Colonic mucosa (tissue), 4 donors: Measurements from ENCODE around the gene CD163L1. TPM values are rescaled to one million over a fixed set of nuclear protein-coding genes. Genes with fewer than 3 reads are reported as not detected.

Experiments used
- DNase-seq: peaks from one replicate; pipeline ENCODE4 v3.0.0-alpha.2; 2020
- H3K27ac ChIP-seq: fragments of 200-600 bp; one replicate; pipeline ENCODE4 v1.8.0; 2021
- H3K27me3 ChIP-seq: fragments of 200-600 bp; one replicate; pipeline ENCODE4 v1.8.0; 2021
- H3K36me3 ChIP-seq: fragments of 200-600 bp; one replicate; pipeline ENCODE4 v1.8.0; 2021
- H3K4me1 ChIP-seq: fragments of 200-600 bp; one replicate; pipeline ENCODE4 v1.8.0; 2021; ENCODE audit warnings: mild to moderate bottlenecking
- H3K4me3 ChIP-seq: fragments of 200-600 bp; one replicate; pipeline ENCODE4 v1.8.0; 2021
- H3K9ac ChIP-seq, 2 donors: one replicate each; pipeline ENCODE4 v1.7.0; 2013; ENCODE audit warnings: control low read depth in 2 of 2, low read depth in 2 of 2, low read length in 2 of 2
- H3K9me3 ChIP-seq: fragments of 200-600 bp; one replicate; pipeline ENCODE4 v1.8.0; 2021
- intact Hi-C: fragments of 100-400 bp; cut with DNase I; formaldehyde crosslinking; loops from one replicate; pipeline ENCODE4 v1.14.1; 2022
- total RNA-seq, 2 donors: library from RNA; stranded (reverse); fragmentation: NEBNext Ultra II Directional in 1 of 2; extraction: Animal tissue kit (Norgen Biotek cat#: 25700) in 1 of 2; gene quantifications; one replicate each; pipeline ENCODE4 v1.2.1, GENCODE V29; 2021
- TF ChIP-seq, protein P1 (sequence below): fragments of 200-600 bp; IDR thresholded peaks from one replicate; pipeline ENCODE4 v1.8.0; 2022; ENCODE audit warnings: antibody characterized with exemption, mild to moderate bottlenecking
- donor health status: healthy.
- donor health status: DM: no; HTN: no; CAD: no.
- donor health status: DM: no; HTN: no; CAD: no.

Gene CD163L1
- total RNA-seq, 2 donors from 2014 or later, result 4.2 to 7.6 TPM

DNA sequence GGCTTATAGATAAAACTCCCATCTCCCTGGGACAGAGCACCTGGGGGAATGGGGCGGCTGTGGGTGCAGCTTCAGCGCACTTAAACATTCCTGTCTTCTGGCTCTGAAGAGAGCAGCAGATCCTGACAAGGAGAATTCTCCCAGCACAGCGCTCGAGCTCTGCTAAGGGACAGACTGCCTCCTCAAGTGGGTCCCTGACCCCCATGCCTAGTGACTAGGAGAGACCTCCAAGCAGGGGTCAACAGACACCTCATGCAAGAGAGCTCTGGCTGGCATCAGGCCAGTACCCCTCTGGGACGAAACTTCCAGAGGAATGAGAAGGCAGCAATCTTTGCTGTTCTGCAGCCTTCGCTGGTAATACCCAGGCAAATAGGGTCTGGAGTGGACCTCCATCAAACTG, 28.1 kb upstream of the CD163L1 start:
- DNase-seq, result no peak
- Histone ChIP-seq H3K9ac (no peak overlapping the region), H3K4me1 (no peaks in the 10 kb centered on the region), H3K27ac (no peak overlapping the region), H3K27me3 (no peaks in the 10 kb centered on the region), H3K4me3 (no peak overlapping the region), H3K9me3 (no peaks in the 10 kb centered on the region), H3K36me3 (no peaks in the 10 kb centered on the region)
- TF ChIP-seq, protein P1, sequence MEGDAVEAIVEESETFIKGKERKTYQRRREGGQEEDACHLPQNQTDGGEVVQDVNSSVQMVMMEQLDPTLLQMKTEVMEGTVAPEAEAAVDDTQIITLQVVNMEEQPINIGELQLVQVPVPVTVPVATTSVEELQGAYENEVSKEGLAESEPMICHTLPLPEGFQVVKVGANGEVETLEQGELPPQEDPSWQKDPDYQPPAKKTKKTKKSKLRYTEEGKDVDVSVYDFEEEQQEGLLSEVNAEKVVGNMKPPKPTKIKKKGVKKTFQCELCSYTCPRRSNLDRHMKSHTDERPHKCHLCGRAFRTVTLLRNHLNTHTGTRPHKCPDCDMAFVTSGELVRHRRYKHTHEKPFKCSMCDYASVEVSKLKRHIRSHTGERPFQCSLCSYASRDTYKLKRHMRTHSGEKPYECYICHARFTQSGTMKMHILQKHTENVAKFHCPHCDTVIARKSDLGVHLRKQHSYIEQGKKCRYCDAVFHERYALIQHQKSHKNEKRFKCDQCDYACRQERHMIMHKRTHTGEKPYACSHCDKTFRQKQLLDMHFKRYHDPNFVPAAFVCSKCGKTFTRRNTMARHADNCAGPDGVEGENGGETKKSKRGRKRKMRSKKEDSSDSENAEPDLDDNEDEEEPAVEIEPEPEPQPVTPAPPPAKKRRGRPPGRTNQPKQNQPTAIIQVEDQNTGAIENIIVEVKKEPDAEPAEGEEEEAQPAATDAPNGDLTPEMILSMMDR, result no peak
- intact Hi-C loops, result no loop called here

DNA sequence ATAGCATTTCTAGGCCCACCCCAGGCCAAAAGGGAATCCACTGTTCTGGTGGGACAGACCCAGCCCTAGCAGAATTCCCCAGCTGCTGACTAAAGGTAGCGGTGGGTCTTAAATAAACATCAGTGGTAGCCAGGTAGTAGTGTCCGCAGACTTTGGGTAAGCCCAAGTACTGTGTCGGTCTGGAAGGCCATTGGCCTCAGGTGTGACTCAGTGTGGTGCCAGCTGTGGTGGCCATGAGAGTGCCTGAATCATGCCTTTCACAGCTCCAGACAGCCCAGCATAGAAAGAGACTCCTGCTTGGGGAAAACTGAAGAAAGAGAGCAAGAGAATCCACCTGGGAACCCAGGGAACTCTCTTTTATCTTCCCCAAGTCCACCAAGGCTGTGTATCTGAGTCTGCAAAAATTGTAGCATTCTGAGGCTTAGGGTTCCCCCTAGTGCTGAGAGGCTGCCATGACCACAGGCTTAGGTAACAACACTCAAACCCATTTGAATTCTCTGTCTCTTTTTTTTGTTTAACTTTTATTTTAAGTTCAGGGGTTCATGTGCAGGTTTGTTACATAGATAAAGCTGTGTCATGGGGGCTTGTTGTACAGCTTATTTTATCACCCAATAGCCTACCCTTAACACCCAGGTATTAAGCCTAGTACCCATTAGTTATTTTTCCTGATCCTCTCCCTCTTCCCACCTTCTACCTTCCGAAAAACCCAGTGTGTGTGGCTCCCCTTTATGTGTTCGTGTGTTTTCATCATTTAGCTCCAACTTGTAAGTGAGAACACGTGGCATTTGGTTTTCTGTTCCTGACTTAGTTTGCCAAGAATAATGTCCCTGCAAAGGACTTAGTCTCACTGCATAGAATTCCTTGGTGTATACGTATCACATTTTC, 16.7 kb upstream of the CD163L1 start:
- Histone ChIP-seq H3K27ac (no peak overlapping the region), H3K4me3 (no peak overlapping the region), H3K9ac (no peak overlapping the region), H3K4me1 (no peaks in the 10 kb centered on the region), H3K27me3 (no peaks in the 10 kb centered on the region), H3K36me3 (no peaks in the 10 kb centered on the region), H3K9me3 (no peaks in the 10 kb centered on the region)
- peak; percentile 54 for DNase-seq
- TF ChIP-seq, protein P1, result peak; percentile 84
- intact Hi-C loops, result no loop called here

DNA sequence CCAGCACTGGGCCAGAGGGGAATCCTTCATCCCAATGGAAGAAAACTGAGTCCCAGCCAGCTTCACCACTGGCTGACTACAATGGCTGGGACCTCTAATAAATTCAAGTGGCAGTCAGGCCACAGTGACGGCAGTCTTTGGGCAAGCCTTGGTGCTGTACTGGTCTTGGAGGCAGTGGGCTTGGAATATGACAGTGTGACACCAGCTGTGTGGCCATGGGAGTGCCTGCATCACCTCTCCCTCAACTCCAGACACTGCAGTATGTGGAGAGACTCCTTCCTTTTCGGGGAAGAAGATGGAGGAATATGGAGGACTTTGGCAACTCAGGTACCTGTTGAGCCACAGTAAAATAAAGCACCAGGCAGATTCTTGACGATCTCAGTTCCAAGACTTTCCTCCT, 16.0 kb upstream of the CD163L1 start:
- Histone ChIP-seq H3K9me3 (no peaks in the 10 kb centered on the region), H3K4me1 (no peaks in the 10 kb centered on the region), H3K27ac (no peak overlapping the region), H3K36me3 (no peaks in the 10 kb centered on the region), H3K9ac (no peak overlapping the region), H3K4me3 (no peak overlapping the region), H3K27me3 (no peaks in the 10 kb centered on the region)
- intact Hi-C loops, result loop anchor here (5.0 kb wide), 2 partner anchors 83 to 238 kb away; no protein-coding TSS in a partner anchor
- DNase-seq, result no peak
- TF ChIP-seq, protein P1, result no peak

DNA sequence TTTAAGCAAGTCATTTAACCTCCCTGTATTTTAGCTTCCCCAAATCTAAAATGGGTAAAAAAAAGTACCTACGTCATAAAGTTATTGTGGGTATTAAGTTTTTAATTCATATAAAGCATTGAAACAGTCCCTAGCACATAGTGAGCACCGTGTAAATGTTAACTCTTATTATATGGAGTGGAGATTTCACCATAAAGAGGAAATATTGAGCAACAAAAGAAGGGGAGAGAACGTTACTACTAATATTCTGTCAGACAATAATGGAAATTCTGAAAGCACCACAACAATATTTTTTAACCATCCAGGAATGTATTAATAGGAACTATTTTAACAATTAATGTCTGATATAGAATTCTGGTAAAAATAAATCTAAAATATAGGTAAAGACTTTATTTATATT, 7.8 kb upstream of the CD163L1 start:
- no peak overlapping the region for H3K27ac ChIP-seq
- intact Hi-C loops, result no loop called here
- no peaks in the 10 kb centered on the region for H3K9me3 ChIP-seq
- no peaks in the 10 kb centered on the region for H3K4me1 ChIP-seq
- no peaks in the 10 kb centered on the region for H3K27me3 ChIP-seq
- no peak for DNase-seq
- H3K4me3 ChIP-seq, result no peak overlapping the region
- TF ChIP-seq, protein P1, result no peak
- H3K9ac ChIP-seq, result no peak overlapping the region
- H3K36me3 ChIP-seq, result no peaks in the 10 kb centered on the region

DNA sequence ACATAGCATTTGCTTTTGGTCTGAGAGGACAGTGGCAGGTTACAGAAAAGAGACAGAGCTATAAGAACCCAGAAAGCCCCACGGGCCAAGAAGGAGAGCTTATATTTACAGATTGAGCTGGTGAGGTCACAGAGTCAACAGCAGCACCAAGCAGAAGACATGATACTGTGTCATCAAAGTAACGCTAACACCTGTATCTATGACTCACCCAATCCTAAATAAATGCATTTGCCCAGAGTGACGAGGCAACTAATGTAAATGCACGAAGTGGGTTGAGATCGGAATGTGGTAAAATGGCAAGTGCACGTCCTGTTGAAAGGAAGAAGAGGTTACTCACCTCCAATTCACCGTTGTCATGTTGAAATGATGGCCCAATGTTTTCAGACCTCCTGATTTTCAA, 6.7 kb upstream of the CD163L1 start:
- Histone ChIP-seq H3K4me3 (no peak overlapping the region), H3K36me3 (no peaks in the 10 kb centered on the region), H3K4me1 (no peaks in the 10 kb centered on the region), H3K9me3 (no peaks in the 10 kb centered on the region), H3K27me3 (no peaks in the 10 kb centered on the region), H3K9ac (no peak overlapping the region), H3K27ac (no peak overlapping the region)
- no peak for DNase-seq
- TF ChIP-seq, protein P1, result no peak
- intact Hi-C loops, result no loop called here
